Bronchial epithelial cell (primary cell): ENCODE data around the gene CDK14. TPM values are rescaled to one million over a fixed set of nuclear protein-coding genes. Genes with fewer than 3 reads are reported as not detected.

Experiments used
- DNase-seq: peaks from one replicate; pipeline ENCODE4 v3.0.0-alpha.2; 2010; ENCODE audit warnings: low read depth
- FAIRE-seq: peaks from 2 replicates; lab custom pipeline; 2011; peaks lifted over from hg19 to GRCh38; lab: Jason Lieb, UNC
- H3K27me3 ChIP-seq: 2 replicates; pipeline ENCODE4 v1.5.1; 2011; ENCODE audit warnings: low read length; ENCODE audit not compliant: control insufficient read depth, insufficient read depth
- H3K36me3 ChIP-seq: 2 replicates; pipeline ENCODE4 v1.5.1; 2011; ENCODE audit warnings: low read length; ENCODE audit not compliant: control insufficient read depth, insufficient read depth
- H3K4me3 ChIP-seq: 2 replicates; pipeline ENCODE4 v1.5.1; 2011; ENCODE audit warnings: mild to moderate bottlenecking, low read depth, low read length, control low read depth
- total RNA-seq: library from RNA; depleted of rRNA; stranded (reverse); fragments of >200 nt; gene quantifications from 2 replicates; pipeline ENCODE4 v1.2.1, GENCODE V29; 2014
- TF ChIP-seq, protein P1 (sequence below): IDR thresholded peaks from 2 replicates; pipeline ENCODE4 v1.5.1; 2011; ENCODE audit warnings: mild to moderate bottlenecking, moderate library complexity, low read length, control low read depth, inconsistent platforms; ENCODE audit not compliant: insufficient read depth, severe bottlenecking

Gene CDK14
- total RNA-seq, 1 donor from 2014 or later: 8.7 TPM

DNA sequence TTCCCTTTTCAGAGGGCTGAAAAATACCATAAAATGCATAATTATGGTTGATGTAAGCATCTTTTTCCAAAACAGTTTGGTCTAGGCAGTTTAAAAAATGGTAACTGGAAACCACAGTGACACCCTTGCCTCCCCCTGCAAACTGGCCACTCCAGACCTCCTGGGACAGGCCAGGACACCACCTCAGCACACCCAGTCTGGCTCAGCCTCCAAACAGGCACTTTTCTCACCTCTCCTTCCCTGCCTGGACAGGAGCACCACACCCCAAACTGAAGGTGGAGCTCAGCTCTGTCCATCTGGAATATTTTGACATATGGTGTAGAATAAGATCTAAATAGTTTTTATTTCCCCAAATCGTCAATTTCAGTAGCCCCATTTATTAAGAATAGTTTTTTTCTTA lies 78.5 kb downstream of the CDK14 start:
- Histone ChIP-seq H3K27me3 (no peaks in the 10 kb centered on the region), H3K4me3 (no peak overlapping the region), H3K36me3 (no peaks in the 10 kb centered on the region)
- DNase-seq: no peak
- peak; percentile 18 for FAIRE-seq
- TF ChIP-seq, protein P1, sequence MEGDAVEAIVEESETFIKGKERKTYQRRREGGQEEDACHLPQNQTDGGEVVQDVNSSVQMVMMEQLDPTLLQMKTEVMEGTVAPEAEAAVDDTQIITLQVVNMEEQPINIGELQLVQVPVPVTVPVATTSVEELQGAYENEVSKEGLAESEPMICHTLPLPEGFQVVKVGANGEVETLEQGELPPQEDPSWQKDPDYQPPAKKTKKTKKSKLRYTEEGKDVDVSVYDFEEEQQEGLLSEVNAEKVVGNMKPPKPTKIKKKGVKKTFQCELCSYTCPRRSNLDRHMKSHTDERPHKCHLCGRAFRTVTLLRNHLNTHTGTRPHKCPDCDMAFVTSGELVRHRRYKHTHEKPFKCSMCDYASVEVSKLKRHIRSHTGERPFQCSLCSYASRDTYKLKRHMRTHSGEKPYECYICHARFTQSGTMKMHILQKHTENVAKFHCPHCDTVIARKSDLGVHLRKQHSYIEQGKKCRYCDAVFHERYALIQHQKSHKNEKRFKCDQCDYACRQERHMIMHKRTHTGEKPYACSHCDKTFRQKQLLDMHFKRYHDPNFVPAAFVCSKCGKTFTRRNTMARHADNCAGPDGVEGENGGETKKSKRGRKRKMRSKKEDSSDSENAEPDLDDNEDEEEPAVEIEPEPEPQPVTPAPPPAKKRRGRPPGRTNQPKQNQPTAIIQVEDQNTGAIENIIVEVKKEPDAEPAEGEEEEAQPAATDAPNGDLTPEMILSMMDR: no peak

DNA sequence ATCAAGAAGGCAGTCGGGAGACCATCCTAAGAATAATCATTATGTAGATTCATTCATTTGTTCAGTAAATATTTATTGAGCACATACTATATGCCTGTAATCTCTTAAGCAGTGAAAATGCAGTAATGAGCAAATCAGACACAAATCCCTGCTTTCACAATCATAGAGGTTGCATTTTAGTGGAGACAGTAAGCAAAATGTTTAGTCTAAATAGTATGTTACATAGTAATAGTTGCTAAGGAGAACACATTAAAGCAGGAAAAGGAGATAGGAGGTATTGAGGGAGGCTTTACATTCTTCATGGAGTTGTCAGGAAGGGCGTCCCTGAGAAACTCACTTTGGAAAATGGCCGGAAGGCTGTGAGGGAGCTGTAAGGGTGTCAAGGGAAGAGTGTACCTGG lies 79.9 kb downstream of the CDK14 start:
- no peaks in the 10 kb centered on the region for H3K36me3 ChIP-seq
- TF ChIP-seq, protein P1: no peak
- FAIRE-seq: no peak
- H3K4me3 ChIP-seq: no peak overlapping the region
- DNase-seq: no peak
- no peaks in the 10 kb centered on the region for H3K27me3 ChIP-seq

GRCh38 chr7:90677486-90678404 lies 81.6 kb downstream of the CDK14 start:
- TF ChIP-seq, protein P1: no peak
- no peak overlapping the region for H3K4me3 ChIP-seq
- no peaks in the 10 kb centered on the region for H3K27me3 ChIP-seq
- FAIRE-seq (no peak), DNase-seq (no peak)
- H3K36me3 ChIP-seq: no peaks in the 10 kb centered on the region

DNA sequence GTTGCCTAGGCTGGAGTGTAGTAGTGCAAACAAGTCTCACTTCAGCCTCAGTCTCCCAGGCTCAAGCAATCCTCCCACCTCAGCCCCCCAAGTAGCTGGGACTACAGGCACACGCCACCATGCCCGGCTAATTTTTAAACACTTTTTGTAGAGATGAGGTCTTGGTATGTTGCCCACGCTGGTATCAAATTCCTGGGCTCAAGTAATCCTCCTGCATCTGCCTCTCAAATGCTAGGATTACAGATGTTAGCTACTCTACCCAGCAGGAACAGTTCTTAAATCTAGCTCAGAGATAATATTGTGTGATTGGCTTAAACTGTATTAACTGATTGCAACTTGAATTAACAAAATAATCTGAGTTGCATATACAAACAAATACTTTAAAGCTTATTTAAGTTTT lies 82.9 kb downstream of the CDK14 start:
- no peak for FAIRE-seq

GRCh38 chr7:90680484-90680883 lies 84.4 kb downstream of the CDK14 start:
- no peak overlapping the region for H3K4me3 ChIP-seq
- TF ChIP-seq, protein P1: no peak
- no peak for FAIRE-seq
- H3K27me3 ChIP-seq: no peaks in the 10 kb centered on the region
- no peak for DNase-seq
- no peaks in the 10 kb centered on the region for H3K36me3 ChIP-seq

More for the DNA sequence above, 82.9 kb downstream of the CDK14 start:
- no peak for DNase-seq
- Histone ChIP-seq H3K27me3 (no peaks in the 10 kb centered on the region), H3K36me3 (no peaks in the 10 kb centered on the region), H3K4me3 (no peak overlapping the region)
- TF ChIP-seq, protein P1: no peak
